ENCODE data around the gene CLIP4.
A peak's percentile ranks its signal among the peaks of the same experiment; 100 is the strongest.

The CLIP4 gene

GRCh38 chr2:29117636-29118303, 2.6 kb downstream of the CLIP4 start:
- H3K4me3 ChIP-seq (ENCODE audit: low read depth, low read length): no peak overlapping the region
- DNase-seq (ENCODE audit: low read depth): peak; percentile 84
- TF ChIP-seq, protein P1, sequence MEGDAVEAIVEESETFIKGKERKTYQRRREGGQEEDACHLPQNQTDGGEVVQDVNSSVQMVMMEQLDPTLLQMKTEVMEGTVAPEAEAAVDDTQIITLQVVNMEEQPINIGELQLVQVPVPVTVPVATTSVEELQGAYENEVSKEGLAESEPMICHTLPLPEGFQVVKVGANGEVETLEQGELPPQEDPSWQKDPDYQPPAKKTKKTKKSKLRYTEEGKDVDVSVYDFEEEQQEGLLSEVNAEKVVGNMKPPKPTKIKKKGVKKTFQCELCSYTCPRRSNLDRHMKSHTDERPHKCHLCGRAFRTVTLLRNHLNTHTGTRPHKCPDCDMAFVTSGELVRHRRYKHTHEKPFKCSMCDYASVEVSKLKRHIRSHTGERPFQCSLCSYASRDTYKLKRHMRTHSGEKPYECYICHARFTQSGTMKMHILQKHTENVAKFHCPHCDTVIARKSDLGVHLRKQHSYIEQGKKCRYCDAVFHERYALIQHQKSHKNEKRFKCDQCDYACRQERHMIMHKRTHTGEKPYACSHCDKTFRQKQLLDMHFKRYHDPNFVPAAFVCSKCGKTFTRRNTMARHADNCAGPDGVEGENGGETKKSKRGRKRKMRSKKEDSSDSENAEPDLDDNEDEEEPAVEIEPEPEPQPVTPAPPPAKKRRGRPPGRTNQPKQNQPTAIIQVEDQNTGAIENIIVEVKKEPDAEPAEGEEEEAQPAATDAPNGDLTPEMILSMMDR (conservative IDR thresholded peaks at IDR 0.05; ENCODE audit: low read depth, low read length): no peak

GRCh38 chr2:29119211-29119610, 4.0 kb downstream of the CLIP4 start:
- H3K4me3 ChIP-seq (ENCODE audit: low read depth, low read length): no peak overlapping the region
- TF ChIP-seq, protein P1 (conservative IDR thresholded peaks at IDR 0.05; ENCODE audit: low read depth, low read length): no peak
- no peak for DNase-seq (ENCODE audit: low read depth)

GRCh38 chr2:29120846-29121245, 5.6 kb downstream of the CLIP4 start:
- DNase-seq (ENCODE audit: low read depth): no peak
- TF ChIP-seq, protein P1 (conservative IDR thresholded peaks at IDR 0.05; ENCODE audit: low read depth, low read length): no peak
- no peak overlapping the region for H3K4me3 ChIP-seq (ENCODE audit: low read depth, low read length)

DNA sequence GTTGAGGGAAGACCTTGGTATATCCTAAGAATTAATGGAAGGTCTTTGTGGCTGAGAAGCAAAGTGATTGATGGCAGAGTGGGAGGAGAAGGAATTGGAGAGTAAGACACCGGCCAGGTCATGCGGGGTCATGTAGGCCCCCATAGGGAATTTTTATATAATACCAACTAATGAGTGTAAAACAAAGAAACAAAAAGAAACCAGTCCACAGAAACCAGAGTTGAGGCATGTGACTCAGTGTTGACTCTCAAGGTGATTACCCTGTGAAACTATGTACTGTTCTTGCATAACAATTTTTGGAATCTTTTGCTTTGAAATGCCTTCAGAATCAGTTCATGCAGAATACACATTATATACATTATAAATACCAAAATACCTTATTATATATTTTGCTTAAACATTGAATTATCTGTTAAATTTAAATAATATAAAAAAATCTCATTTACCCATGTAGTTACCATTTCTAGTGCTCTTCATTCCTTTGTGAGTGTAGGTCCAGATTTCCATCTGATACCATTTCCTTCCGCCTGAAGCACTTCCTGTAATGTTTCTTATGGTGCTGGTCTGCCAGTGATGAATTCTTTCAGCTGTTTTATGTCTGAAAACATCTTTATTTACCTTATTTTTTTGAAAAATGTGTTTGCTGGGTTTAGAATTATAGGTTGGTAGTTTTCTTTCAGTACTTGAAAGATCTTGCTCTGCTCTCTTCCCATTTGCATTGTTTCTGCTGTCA, 8.6 kb downstream of the CLIP4 start:
- H3K4me3 ChIP-seq (ENCODE audit: low read depth, low read length): no peak overlapping the region
- peak; percentile 87 for DNase-seq (ENCODE audit: low read depth)
- TF ChIP-seq, protein P1 (conservative IDR thresholded peaks at IDR 0.05; ENCODE audit: low read depth, low read length): no peak

DNA sequence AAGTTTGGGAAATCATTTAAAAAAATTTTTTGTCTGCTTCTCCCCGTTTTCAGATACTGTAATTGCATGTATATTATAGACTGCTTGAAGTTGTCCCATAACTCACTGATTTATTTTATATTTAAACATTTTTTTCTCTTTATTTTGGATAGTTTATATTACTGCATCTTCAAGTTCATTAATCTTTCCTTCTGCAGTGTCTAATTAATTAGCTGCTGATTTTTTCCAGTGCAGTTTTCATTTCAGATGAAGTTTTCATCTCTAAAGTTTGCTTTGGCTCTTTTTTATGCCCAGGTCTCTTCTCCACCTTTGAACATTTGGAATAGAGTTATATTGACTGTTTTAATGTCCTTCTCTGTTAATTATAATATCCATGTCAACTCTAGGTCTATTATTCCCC, 9.3 kb downstream of the CLIP4 start:
- DNase-seq (ENCODE audit: low read depth): no peak
- no peak overlapping the region for H3K4me3 ChIP-seq (ENCODE audit: low read depth, low read length)
- TF ChIP-seq, protein P1 (conservative IDR thresholded peaks at IDR 0.05; ENCODE audit: low read depth, low read length): no peak

GRCh38 chr2:29129586-29130281, 14.5 kb downstream of the CLIP4 start:
- DNase-seq (ENCODE audit: low read depth): peak; percentile 40
- no peak overlapping the region for H3K4me3 ChIP-seq (ENCODE audit: low read depth, low read length)
- TF ChIP-seq, protein P1 (conservative IDR thresholded peaks at IDR 0.05; ENCODE audit: low read depth, low read length): no peak
